ENCODE measurements around the gene SLC35G3. TPM values are rescaled to one million over a fixed set of nuclear protein-coding genes. Genes with fewer than 3 reads are reported as not detected.

Gene SLC35G3
- total RNA-seq, 1 experiment from 2014 or later, result not detected

DNA sequence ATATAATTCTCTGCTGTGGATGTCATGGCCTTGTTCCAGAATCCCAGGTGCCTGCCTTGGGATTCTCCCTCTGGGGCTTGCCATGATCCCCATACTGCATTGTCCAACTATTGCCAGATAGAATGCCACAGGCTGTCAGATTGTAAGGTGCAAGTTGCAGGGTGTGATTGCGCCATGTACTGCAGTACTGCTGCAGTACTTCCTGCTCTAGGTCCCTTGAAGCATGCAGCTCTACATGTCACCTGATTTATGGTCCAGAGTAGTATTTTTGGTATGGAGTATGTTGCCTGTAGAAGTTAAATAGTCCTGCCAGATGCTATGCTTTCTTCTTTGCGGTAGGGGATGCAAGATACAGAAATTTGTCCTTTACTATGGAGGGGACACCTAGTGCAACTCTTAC, 41.7 kb upstream of the SLC35G3 start:
- no CpG with 5 or more reads among the region's 2 CpGs for WGBS (ENCODE audit: extremely low coverage, insufficient read length, low lambda C conversion rate)
- H2BK15ac ChIP-seq (ENCODE audit: low read depth, low read length), result no peak overlapping the region
- H3K9ac ChIP-seq (ENCODE audit: extremely low read depth, insufficient read length, low read length), result no peak overlapping the region
- no peaks in the 10 kb centered on the region for H3K9me3 ChIP-seq (ENCODE audit: control insufficient read depth, low read depth, low read length)
- no peak overlapping the region for H3K4me2 ChIP-seq (ENCODE audit: insufficient read depth, insufficient read length, low read length)
- Mint-ChIP-seq H3K27me3 (ENCODE audit: low read depth) (peaks cover 22% of the 10 kb centered on the region), H3K36me3 (ENCODE audit: insufficient read depth in 1 of 3, low read depth in 3 of 3) (no peaks in the 10 kb centered on the region; a peak in 1 of 7 replicates), H3K4me1 (no peaks in the 10 kb centered on the region), H3K9me3 (peaks cover 0 to 7% of the 10 kb centered on the region in 2 experiments; a peak in 2 of 5 replicates), H3K27ac (no peak overlapping the region), H3K4me3 (no peak overlapping the region)
- H4K8ac ChIP-seq (replicated peaks; ENCODE audit: insufficient read length, low read depth, low read length), result no peak overlapping the region
- no peak overlapping the region for H3K18ac ChIP-seq (ENCODE audit: insufficient read length, low read depth, low read length)
- DNase-seq, result no peak
- H3K27me3 ChIP-seq (ENCODE audit: insufficient read depth, low read length), result no peaks in the 10 kb centered on the region
- no peak overlapping the region for H4K91ac ChIP-seq (ENCODE audit: insufficient read length, low read depth, low read length)
- H2BK120ac ChIP-seq (ENCODE audit: low read depth, low read length, poor library complexity, severe bottlenecking), result no peak overlapping the region
- H3K23me2 ChIP-seq (ENCODE audit: insufficient read length, low read depth, low read length, poor library complexity, severe bottlenecking), result no peaks in the 10 kb centered on the region
- no peak overlapping the region for H2BK12ac ChIP-seq (ENCODE audit: insufficient read length, low read depth, low read length)
- no peak overlapping the region for H2BK20ac ChIP-seq (ENCODE audit: low read depth, low read length, poor library complexity, severe bottlenecking)
- no peak overlapping the region for H3K56ac ChIP-seq (ENCODE audit: insufficient read length, low read depth, low read length)
- no peak overlapping the region for H4K5ac ChIP-seq (ENCODE audit: insufficient read length, low read depth, low read length)
- no peak overlapping the region for H2AFZ ChIP-seq (ENCODE audit: low read length)
- H3T11ph ChIP-seq (ENCODE audit: low read length), result no peak overlapping the region
- H3K4ac ChIP-seq (ENCODE audit: low read depth, low read length), result no peak overlapping the region
- no peak overlapping the region for H3K27ac ChIP-seq (ENCODE audit: insufficient read length, low read depth, low read length)
- no peak overlapping the region for H2AK5ac ChIP-seq (ENCODE audit: insufficient read length, low read length)
- TF ChIP-seq, protein P1, sequence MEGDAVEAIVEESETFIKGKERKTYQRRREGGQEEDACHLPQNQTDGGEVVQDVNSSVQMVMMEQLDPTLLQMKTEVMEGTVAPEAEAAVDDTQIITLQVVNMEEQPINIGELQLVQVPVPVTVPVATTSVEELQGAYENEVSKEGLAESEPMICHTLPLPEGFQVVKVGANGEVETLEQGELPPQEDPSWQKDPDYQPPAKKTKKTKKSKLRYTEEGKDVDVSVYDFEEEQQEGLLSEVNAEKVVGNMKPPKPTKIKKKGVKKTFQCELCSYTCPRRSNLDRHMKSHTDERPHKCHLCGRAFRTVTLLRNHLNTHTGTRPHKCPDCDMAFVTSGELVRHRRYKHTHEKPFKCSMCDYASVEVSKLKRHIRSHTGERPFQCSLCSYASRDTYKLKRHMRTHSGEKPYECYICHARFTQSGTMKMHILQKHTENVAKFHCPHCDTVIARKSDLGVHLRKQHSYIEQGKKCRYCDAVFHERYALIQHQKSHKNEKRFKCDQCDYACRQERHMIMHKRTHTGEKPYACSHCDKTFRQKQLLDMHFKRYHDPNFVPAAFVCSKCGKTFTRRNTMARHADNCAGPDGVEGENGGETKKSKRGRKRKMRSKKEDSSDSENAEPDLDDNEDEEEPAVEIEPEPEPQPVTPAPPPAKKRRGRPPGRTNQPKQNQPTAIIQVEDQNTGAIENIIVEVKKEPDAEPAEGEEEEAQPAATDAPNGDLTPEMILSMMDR (conservative IDR thresholded peaks at IDR 0.05), result no peak
- H3K23ac ChIP-seq (ENCODE audit: insufficient read length, low read depth, low read length), result no peak overlapping the region
- H2BK5ac ChIP-seq (ENCODE audit: insufficient read length, low read length), result no peak overlapping the region
- H3K79me1 ChIP-seq (ENCODE audit: insufficient read depth, low read depth, low read length, poor library complexity, severe bottlenecking), result no peaks in the 10 kb centered on the region
- H3K4me1 ChIP-seq (ENCODE audit: insufficient read depth, low read length), result no peaks in the 10 kb centered on the region
- H3K79me2 ChIP-seq (ENCODE audit: insufficient read depth, low read length), result no peaks in the 10 kb centered on the region
- H3K14ac ChIP-seq (ENCODE audit: insufficient read depth, low read length), result no peak overlapping the region
- no peaks in the 10 kb centered on the region for H4K20me1 ChIP-seq (ENCODE audit: control insufficient read depth, insufficient read depth, insufficient read length)

Data from H9 (cell line).